GM18498 (cell line): ENCODE data around the gene VWA3B.
"Not testable (repeated sequence)": the region's sequence is repeated elsewhere in the genome, so short reads cannot be mapped to it uniquely, and the experiment has no call there.

Experiments used
- ATAC-seq: cut with Tn5 transposase; IDR thresholded peaks from one replicate; pipeline ENCODE4 v1.9.1; 2021; ENCODE audit warnings: mild to moderate bottlenecking, moderate library complexity; ENCODE audit not compliant: unreplicated experiment

Gene VWA3B

GRCh38 chr2:98240786-98241398 lies 153.9 kb downstream of the VWA3B start:
- no peak for ATAC-seq

- no peak for ATAC-seq
Measured at GRCh38 chr2:98241592-98241991, 154.6 kb downstream of the VWA3B start.

GRCh38 chr2:98242003-98242402 lies 155.0 kb downstream of the VWA3B start:
- no peak for ATAC-seq

GRCh38 chr2:98245491-98245890 lies 158.5 kb downstream of the VWA3B start:
- ATAC-seq = no peak

- ATAC-seq = no peak
Measured at GRCh38 chr2:98247383-98247782, 160.4 kb downstream of the VWA3B start.

GRCh38 chr2:98252038-98252773 lies 165.2 kb downstream of the VWA3B start:
- ATAC-seq = no peak

- no peak for ATAC-seq
Measured at GRCh38 chr2:98253461-98254070, 166.6 kb downstream of the VWA3B start.

GRCh38 chr2:98254504-98255059 lies 167.6 kb downstream of the VWA3B start:
- ATAC-seq = no peak

GRCh38 chr2:98258906-98259305 lies 171.9 kb downstream of the VWA3B start:
- ATAC-seq = no peak

GRCh38 chr2:98263362-98263761 lies 176.4 kb downstream of the VWA3B start:
- ATAC-seq = no peak

GRCh38 chr2:98268225-98268624 lies 181.3 kb downstream of the VWA3B start:
- ATAC-seq = not testable (repeated sequence)

GRCh38 chr2:98269274-98269673 lies 182.3 kb downstream of the VWA3B start:
- ATAC-seq = no peak

- ATAC-seq = no peak
Measured at GRCh38 chr2:98269830-98270229, 182.9 kb downstream of the VWA3B start.

GRCh38 chr2:98277162-98277859 lies 190.3 kb downstream of the VWA3B start:
- ATAC-seq = no peak

GRCh38 chr2:98278074-98278473 lies 191.1 kb downstream of the VWA3B start:
- no peak for ATAC-seq

GRCh38 chr2:98280376-98281102 lies 193.6 kb downstream of the VWA3B start:
- ATAC-seq = no peak

- ATAC-seq = no peak
Measured at GRCh38 chr2:98281607-98282006, 194.6 kb downstream of the VWA3B start.

GRCh38 chr2:98282109-98282508 lies 195.1 kb downstream of the VWA3B start:
- no peak for ATAC-seq

GRCh38 chr2:98293030-98293429 lies 206.1 kb downstream of the VWA3B start:
- ATAC-seq = no peak

GRCh38 chr2:98293931-98294687 lies 207.1 kb downstream of the VWA3B start:
- ATAC-seq = no peak
